OCI-LY3 (cell line): Measurements from ENCODE around the gene MAD1L1.
A peak's percentile ranks its signal among the peaks of the same experiment; 100 is the strongest.

ENCODE experiments used
- H2AFZ ChIP-seq: fragments of 200-600, 300-600 bp; shearing (Covaris generic); 2 replicates; pipeline ENCODE4 v1.6.0; 2014; ENCODE audit warnings: antibody characterized with exemption, low read depth, low read length
- H3K27ac ChIP-seq: fragments of 200-600, 300-600 bp; sonication (generic); 2 replicates; pipeline ENCODE4 v1.5.1; 2014; ENCODE audit warnings: mild to moderate bottlenecking, low read length, moderate library complexity, mixed read lengths
- H3K27me3 ChIP-seq: fragments of 200-600, 300-600 bp; sonication (generic); 2 replicates; pipeline ENCODE4 v1.6.1; 2014; ENCODE audit warnings: low read depth, low read length, mixed read lengths
- H3K36me3 ChIP-seq: fragments of 200-600, 300-600 bp; sonication (generic); replicated peaks from 2 replicates; pipeline ENCODE3; 2014; ENCODE audit warnings: low read depth, low read length, mixed read lengths
- H3K4me1 ChIP-seq: fragments of 300-600, 200-600 bp; sonication (generic); 2 replicates; pipeline ENCODE4 v1.6.1; 2014; ENCODE audit warnings: low read length, mixed read lengths
- H3K4me2 ChIP-seq: fragments of 200-600, 300-600 bp; sonication (generic); 2 replicates; pipeline ENCODE4 v1.6.1; 2014; ENCODE audit warnings: low read length, mixed read lengths
- H3K4me3 ChIP-seq: fragments of 300-600, 200-600 bp; sonication (generic); 2 replicates; pipeline ENCODE4 v1.5.1; 2014; ENCODE audit warnings: antibody characterized with exemption, mild to moderate bottlenecking, low read length, moderate library complexity
- H3K79me2 ChIP-seq: fragments of 300-600, 200-600 bp; shearing (Covaris generic); 2 replicates; pipeline ENCODE4 v1.6.1; 2014; ENCODE audit warnings: mild to moderate bottlenecking, low read length, mixed read lengths
- H3K9ac ChIP-seq: fragments of 300-600, 200-600 bp; shearing (Covaris generic); 2 replicates; pipeline ENCODE4 v1.6.0; 2014; ENCODE audit warnings: mild to moderate bottlenecking, low read length, moderate library complexity
- H3K9me3 ChIP-seq: fragments of 200-600, 300-600 bp; shearing (Covaris generic); 2 replicates; pipeline ENCODE4 v1.6.1; 2014; ENCODE audit warnings: low read length, mixed read lengths; ENCODE audit not compliant: insufficient read depth
- H4K20me1 ChIP-seq: fragments of 200-600, 300-600 bp; sonication (generic); 2 replicates; pipeline ENCODE4 v1.6.1; 2016; ENCODE audit warnings: low read length, mixed read lengths; ENCODE audit not compliant: insufficient read depth
- EZH2phosphoT487 ChIP-seq: fragments of 200-600 bp; shearing (Covaris generic); IDR thresholded peaks from 2 replicates; pipeline ENCODE4 v1.6.1; 2018; ENCODE audit warnings: antibody characterized with exemption, mixed run types, low read depth
- TF ChIP-seq, protein P1 (sequence below): fragments of 200-600, 300-600 bp; sonication (generic); IDR thresholded peaks from 2 replicates; pipeline ENCODE4 v1.5.1; 2014; ENCODE audit warnings: antibody characterized with exemption, low read length, low read depth

The MAD1L1 gene

DNA sequence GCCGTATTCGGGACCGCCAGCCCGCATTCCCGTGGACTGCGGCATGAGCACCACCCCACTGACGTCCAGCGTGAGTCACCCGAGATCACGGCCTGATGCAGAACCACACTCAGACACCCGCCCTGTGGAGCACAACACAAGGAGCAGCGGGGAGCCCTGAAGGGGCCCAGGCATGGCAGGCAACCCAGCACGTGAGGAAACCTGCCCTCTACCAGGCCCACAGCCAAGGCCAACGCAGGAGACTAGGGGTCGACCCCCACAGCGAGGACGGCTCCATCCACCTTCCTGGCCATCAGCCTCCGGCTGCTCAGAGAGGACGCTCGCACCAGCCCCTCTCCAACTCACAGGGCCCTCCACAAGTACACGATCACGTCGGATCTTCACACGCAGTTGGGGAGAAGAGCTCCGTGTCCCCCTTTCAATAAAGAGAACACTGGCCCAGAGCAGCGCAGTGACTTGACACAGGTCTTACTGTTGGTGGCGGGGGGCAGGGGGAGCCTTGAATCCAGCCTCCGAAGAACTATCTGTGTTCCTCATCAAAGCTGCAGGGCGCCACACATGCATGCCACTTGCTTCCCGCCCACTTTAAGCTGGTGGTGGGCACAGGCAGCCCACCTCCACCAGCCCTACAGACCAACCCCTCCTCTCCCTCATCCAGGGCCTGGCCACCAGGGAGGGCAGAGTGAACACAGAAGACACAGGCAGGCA lies 22.0 kb downstream of the MAD1L1 start:
- Histone ChIP-seq H3K4me2 (no peak overlapping the region), H3K4me1 (no peaks in the 10 kb centered on the region), H3K79me2 (no peaks in the 10 kb centered on the region), H3K9ac (no peak overlapping the region), H3K36me3 (peaks cover 2% of the 10 kb centered on the region), H3K27ac (no peak overlapping the region), H3K4me3 (no peak overlapping the region), H2AFZ (no peak overlapping the region), H3K27me3 (no peaks in the 10 kb centered on the region), H4K20me1 (no peaks in the 10 kb centered on the region), H3K9me3 (no peaks in the 10 kb centered on the region)
- TF ChIP-seq, protein P1, sequence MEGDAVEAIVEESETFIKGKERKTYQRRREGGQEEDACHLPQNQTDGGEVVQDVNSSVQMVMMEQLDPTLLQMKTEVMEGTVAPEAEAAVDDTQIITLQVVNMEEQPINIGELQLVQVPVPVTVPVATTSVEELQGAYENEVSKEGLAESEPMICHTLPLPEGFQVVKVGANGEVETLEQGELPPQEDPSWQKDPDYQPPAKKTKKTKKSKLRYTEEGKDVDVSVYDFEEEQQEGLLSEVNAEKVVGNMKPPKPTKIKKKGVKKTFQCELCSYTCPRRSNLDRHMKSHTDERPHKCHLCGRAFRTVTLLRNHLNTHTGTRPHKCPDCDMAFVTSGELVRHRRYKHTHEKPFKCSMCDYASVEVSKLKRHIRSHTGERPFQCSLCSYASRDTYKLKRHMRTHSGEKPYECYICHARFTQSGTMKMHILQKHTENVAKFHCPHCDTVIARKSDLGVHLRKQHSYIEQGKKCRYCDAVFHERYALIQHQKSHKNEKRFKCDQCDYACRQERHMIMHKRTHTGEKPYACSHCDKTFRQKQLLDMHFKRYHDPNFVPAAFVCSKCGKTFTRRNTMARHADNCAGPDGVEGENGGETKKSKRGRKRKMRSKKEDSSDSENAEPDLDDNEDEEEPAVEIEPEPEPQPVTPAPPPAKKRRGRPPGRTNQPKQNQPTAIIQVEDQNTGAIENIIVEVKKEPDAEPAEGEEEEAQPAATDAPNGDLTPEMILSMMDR = no peak
- TF ChIP-seq EZH2phosphoT487 = no peak

DNA sequence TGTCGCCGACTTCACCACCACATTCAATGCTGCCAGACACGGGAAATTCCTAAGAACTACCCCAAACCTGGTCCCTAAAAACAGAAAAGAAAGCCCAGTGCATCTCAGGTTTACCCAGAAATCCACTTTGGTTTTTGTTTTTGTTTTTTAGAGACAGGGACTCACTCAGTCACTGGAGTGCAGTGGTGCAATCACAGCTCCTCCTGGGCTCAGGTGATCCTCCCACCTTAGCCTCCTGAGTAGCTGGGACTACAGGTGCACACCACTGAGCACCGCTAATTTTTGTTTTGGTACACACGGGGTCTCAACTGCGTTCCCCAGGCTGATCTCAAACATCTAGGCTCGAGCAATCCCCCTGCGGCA lies 22.8 kb downstream of the MAD1L1 start:
- H3K36me3 ChIP-seq = peaks cover 2% of the 10 kb centered on the region
- no peaks in the 10 kb centered on the region for H3K79me2 ChIP-seq
- H3K4me3 ChIP-seq = no peak overlapping the region
- H3K4me1 ChIP-seq = no peaks in the 10 kb centered on the region
- H2AFZ ChIP-seq = no peak overlapping the region
- no peak overlapping the region for H3K4me2 ChIP-seq
- H3K27me3 ChIP-seq = no peaks in the 10 kb centered on the region
- H3K27ac ChIP-seq = no peak overlapping the region
- H3K9ac ChIP-seq = no peak overlapping the region
- no peaks in the 10 kb centered on the region for H4K20me1 ChIP-seq
- TF ChIP-seq, protein P1 = no peak
- no peak for TF ChIP-seq EZH2phosphoT487
- H3K9me3 ChIP-seq = no peaks in the 10 kb centered on the region

DNA sequence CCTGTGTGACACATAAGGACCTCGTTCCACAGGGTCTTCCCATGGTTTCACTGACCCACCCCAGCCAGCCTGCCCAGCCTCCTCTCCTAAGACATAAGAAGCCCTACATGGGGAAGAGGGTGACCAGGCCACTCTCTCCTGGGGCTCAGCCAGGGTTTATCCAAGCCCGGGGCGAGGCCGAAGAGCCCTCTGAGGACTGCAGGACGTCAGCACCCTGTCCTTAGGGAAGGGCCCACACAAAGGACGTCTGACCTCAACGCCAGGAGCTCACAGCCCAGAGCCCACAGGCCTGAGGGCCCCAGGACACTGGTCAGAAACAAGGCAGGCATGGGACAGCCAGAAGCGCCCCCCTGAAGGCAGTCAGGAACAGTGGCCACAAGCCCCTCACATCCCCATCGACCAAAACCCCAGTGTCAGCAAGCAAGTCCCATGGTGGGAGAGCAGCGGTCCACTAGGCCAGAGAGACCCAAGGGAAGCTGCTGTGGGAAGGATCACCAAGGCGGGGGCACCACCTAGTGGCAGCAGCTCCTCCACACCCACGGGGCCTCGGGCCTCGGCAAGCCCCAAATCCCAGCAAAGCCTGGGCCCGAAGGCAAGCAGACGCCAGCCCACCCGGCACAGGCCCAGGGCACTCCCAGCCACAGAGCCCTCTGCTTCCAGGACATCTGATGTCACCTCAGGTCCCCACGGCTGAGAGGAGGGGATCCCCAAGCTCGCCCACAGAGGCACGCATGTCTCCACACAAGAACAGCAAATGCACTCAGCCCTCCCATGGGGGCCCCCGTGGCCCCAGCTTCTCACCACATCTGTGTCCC lies 23.4 kb downstream of the MAD1L1 start:
- Histone ChIP-seq H3K36me3 (peaks cover 5% of the 10 kb centered on the region), H3K9me3 (no peaks in the 10 kb centered on the region), H4K20me1 (no peaks in the 10 kb centered on the region), H3K79me2 (no peaks in the 10 kb centered on the region), H2AFZ (no peak overlapping the region), H3K4me1 (no peaks in the 10 kb centered on the region), H3K9ac (no peak overlapping the region), H3K4me2 (no peak overlapping the region), H3K27me3 (no peaks in the 10 kb centered on the region), H3K27ac (no peak overlapping the region), H3K4me3 (no peak overlapping the region)
- TF ChIP-seq, protein P1 = peak; percentile 45
- TF ChIP-seq EZH2phosphoT487 = no peak

DNA sequence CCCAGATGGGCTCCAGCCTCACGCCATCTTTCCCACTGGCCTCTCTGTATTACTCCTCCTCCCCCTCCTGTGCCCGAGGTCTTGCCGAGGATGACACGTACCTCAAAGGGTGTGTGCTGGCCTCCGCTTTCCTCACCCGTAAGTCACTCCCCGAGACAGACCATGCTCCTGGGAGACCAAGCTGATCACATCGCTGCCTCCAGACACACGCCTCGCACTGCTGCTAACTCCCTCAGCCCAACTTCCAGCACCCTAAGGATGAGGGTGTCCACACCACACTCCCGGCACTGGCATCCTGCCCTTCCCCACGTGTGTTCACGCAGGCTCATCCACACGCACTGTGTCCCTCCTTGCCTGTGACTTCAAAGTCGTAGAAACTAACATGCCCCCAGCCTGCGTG lies 24.0 kb downstream of the MAD1L1 start:
- no peak overlapping the region for H3K27ac ChIP-seq
- H3K4me1 ChIP-seq = peaks cover 4% of the 10 kb centered on the region; the same call in 1 of the 2 replicates
- H3K27me3 ChIP-seq = no peaks in the 10 kb centered on the region
- H4K20me1 ChIP-seq = no peaks in the 10 kb centered on the region
- no peak overlapping the region for H3K9ac ChIP-seq
- H3K4me2 ChIP-seq = no peak overlapping the region
- TF ChIP-seq, protein P1 = no peak
- TF ChIP-seq EZH2phosphoT487 = no peak
- no peaks in the 10 kb centered on the region for H3K9me3 ChIP-seq
- H3K4me3 ChIP-seq = no peak overlapping the region
- H2AFZ ChIP-seq = no peak overlapping the region
- H3K79me2 ChIP-seq = no peaks in the 10 kb centered on the region
- H3K36me3 ChIP-seq = peaks cover 6% of the 10 kb centered on the region
